Epithelial cell of esophagus (primary cell): ENCODE measurements around the gene ACIN1.

Experiments used
- DNase-seq: peaks from one replicate; pipeline ENCODE4 v3.0.0; 2010; ENCODE audit warnings: low read depth
- H3K4me3 ChIP-seq: 2 replicates; pipeline ENCODE4 v1.5.1; 2011; ENCODE audit warnings: mild to moderate bottlenecking, low read length, control low read depth
- CTCF ChIP-seq: IDR thresholded peaks from 2 replicates; pipeline ENCODE4 v1.5.1; 2011; ENCODE audit warnings: low read depth, mild to moderate bottlenecking, low read length, control low read depth, inconsistent platforms; ENCODE audit not compliant: insufficient read depth; ENCODE audit errors: missing control alignments

The ACIN1 gene

DNA sequence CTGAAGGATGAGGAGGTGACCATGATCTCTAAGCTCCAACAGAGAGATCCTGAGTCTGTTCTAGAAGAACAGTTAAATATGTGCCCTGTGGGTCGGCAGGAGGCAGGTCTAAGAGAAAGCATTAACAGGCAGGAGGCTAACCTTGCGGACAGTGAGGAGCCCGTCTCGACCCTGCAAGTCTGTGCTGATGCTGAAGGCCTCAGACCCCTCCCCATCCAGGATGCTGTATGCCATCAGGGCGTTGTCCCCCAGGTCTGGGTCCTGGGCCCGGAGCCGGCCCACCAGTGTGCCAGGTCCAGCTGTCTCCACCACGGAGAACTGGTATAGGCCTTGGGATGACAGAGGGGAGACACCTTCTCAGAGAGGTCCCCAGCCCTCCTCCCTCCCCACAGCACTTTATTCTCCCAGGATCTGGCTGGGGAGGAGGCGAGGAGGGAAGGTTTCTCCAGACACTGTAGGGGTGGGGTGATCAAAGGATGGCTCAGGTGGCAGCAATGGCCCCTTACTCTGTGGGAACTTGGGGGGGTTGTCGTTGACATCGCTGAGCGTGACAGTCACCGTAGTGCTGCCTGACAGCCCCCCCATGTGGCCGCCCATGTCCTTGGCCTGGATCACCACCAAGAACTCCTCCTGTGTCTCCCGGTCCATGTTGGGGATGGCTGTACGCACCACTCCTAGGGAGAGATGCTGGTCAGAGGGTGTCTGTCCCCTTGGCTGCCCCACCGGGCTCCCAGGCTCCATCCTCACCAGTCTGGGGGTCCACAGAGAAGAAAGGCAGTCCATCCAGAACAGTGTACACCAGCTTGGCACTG, 40.7 kb downstream of the ACIN1 start:
- TF ChIP-seq CTCF = no peak
- DNase-seq = no peak

GRCh38 chr14:23053426-23053825, 41.5 kb downstream of the ACIN1 start:
- no peak for TF ChIP-seq CTCF
- H3K4me3 ChIP-seq = no peak overlapping the region
- DNase-seq = no peak

More for the DNA sequence above, 40.7 kb downstream of the ACIN1 start:
- no peak overlapping the region for H3K4me3 ChIP-seq

GRCh38 chr14:23052671-23053070, 42.3 kb downstream of the ACIN1 start:
- no peak for DNase-seq
- no peak for TF ChIP-seq CTCF
- H3K4me3 ChIP-seq = no peak overlapping the region

- no peak overlapping the region for H3K4me3 ChIP-seq
- TF ChIP-seq CTCF = peak; percentile 48
- peak; percentile 47 for DNase-seq
Measured at GRCh38 chr14:23052182-23052623, 42.7 kb downstream of the ACIN1 start.

DNA sequence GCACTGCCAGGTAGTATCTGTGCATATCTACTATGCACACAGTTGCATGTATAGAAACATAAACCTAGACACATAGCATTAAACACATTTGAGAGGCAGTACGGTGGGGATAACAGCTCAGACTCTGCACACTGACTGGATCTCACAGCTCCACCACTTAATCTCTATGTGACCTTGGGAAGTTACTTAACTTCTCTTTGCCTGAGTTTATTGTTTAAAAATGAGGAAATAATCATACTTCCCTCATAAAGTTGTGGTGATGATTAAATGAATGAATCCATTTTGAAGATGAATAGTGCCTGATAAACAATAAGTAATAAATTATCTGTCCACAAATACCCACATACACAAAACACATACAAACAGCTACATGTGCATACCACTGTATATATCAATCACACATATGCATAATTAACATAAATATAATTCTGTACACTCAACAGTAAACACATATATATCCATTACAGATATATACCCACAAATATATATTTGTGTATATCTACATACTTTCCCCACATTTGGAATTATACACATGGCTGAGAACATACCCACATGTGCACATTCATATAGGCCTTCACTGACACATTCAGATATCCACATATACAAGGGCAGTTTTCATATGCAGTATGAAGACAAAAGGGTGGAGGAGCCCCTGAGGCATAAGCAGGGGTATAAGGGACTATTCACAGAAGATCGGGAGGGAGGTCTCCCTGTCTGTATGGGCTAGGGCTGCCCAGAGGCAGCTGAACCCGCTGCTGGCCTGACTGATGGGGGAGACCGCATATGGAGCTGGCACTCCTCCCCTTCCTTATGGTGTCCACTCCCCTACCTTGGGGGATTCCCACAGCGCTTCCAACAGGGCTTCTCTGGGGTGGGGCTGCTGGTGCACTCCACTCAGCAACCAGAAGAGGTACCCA, 43.5 kb downstream of the ACIN1 start:
- H3K4me3 ChIP-seq = no peak overlapping the region
- DNase-seq = no peak
- no peak for TF ChIP-seq CTCF

DNA sequence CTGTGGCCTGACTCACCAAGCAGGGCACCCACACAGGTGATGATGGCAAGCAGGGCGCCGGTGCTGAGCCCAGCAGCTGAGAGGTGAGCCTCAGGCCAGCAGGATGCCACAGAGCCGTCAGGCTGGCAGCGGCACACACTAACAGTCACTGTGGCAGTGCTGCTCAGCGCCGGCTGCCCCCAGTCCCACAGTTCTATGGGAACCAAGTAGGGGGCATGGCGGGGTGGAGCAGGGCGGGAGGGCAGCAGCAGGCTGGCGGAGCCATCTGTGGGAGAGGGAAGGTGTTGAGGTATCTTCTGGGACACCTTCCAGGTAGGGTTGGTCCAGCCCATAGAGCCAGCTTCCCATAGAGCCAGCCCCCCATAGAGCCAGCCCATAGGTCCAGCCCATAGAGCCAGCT, 45.9 kb downstream of the ACIN1 start:
- H3K4me3 ChIP-seq = no peak overlapping the region
- no peak for DNase-seq

More for the DNA sequence above, 45.9 kb downstream of the ACIN1 start:
- no peak for TF ChIP-seq CTCF
